HEK293T (cell line): ENCODE results near the gene ANKRD7.
"Not testable (repeated sequence)": the region's sequence is repeated elsewhere in the genome, so short reads cannot be mapped to it uniquely, and the experiment has no call there.

Experiments used
- ARNT ChIP-seq: fragments of 450-650 bp; IDR thresholded peaks from 2 replicates; pipeline ENCODE4 v1.6.1; 2017; ENCODE audit warnings: mild to moderate bottlenecking
- BHLHE40 ChIP-seq: fragments of 450-650 bp; IDR thresholded peaks from 2 replicates; pipeline ENCODE4 v1.6.1; 2016; ENCODE audit warnings: mild to moderate bottlenecking, moderate library complexity, borderline replicate concordance
- FOXK2 ChIP-seq: fragments of 450-650 bp; IDR thresholded peaks from 2 replicates; pipeline ENCODE4 v1.6.1; 2016; ENCODE audit warnings: mild to moderate bottlenecking
- FOXM1 ChIP-seq: fragments of 450-650 bp; IDR thresholded peaks from 2 replicates; pipeline ENCODE4 v1.6.1; 2017; ENCODE audit warnings: mild to moderate bottlenecking, borderline replicate concordance
- HDGF ChIP-seq: fragments of 450-650 bp; IDR thresholded peaks from 2 replicates; pipeline ENCODE4 v1.6.1; 2017; ENCODE audit warnings: antibody characterized with exemption, borderline replicate concordance
- L3MBTL2 ChIP-seq: fragments of 450-650 bp; conservative IDR thresholded peaks from 2 replicates; pipeline ENCODE4 v1.6.1; 2016; ENCODE audit warnings: mild to moderate bottlenecking
- NFRKB ChIP-seq: fragments of 450-650 bp; IDR thresholded peaks from 2 replicates; pipeline ENCODE4 v1.6.1; 2016; ENCODE audit warnings: mild to moderate bottlenecking, moderate library complexity
- PKNOX1 ChIP-seq: fragments of 450-650 bp; IDR thresholded peaks from 2 replicates; pipeline ENCODE4 v1.6.1; 2016
- SP1 ChIP-seq: fragments of 450-650 bp; IDR thresholded peaks from 2 replicates; pipeline ENCODE4 v1.6.1; 2017
- SUZ12 ChIP-seq: fragments of 450-650 bp; IDR thresholded peaks from 2 replicates; pipeline ENCODE4 v1.6.1; 2016; ENCODE audit warnings: mild to moderate bottlenecking
- TARDBP ChIP-seq: fragments of 450-650 bp; IDR thresholded peaks from 2 replicates; pipeline ENCODE4 v1.6.1; 2016
- ZNF384 ChIP-seq: fragments of 450-650 bp; IDR thresholded peaks from 2 replicates; pipeline ENCODE4 v1.6.1; 2016

GRCh38 chr7:118240320-118240719, 15.8 kb downstream of the ANKRD7 start:
- not testable (repeated sequence) for TF ChIP-seq HDGF, SP1, ARNT, FOXM1, BHLHE40, PKNOX1, FOXK2, SUZ12, NFRKB, ZNF384, TARDBP, L3MBTL2
